Measurements from ENCODE around the gene NPTX1. TPM values are rescaled to one million over a fixed set of nuclear protein-coding genes. Genes with fewer than 3 reads are reported as not detected.

The NPTX1 gene
- total and polyA plus RNA-seq, 2 donors (not counting 1 experiment from before 2014, with no cell fraction given), result 0.07 to 0.57 TPM

DNA sequence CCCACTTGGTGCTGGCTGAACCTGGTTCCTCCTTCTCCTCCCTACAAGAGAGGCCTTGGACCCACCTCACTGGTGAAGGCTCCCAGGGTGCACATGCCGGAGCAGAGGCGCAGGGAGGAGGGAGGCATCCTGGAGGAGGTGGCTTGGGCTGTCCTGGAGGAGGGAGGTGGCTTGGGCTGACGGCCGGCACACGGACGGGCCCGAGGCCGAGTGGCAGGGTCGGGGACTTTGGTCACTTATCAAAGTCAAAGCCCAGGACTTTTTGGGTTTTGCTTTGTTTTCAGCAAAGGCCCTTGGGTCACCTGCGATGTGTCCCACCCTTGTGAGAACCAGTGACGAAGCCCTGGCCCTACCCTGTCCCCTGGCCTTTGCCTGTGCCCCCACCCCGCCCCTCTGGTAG lies 32.9 kb downstream of the NPTX1 start:
- 59% methylated on average over 11 of the region's 12 CpGs for WGBS (ENCODE audit: insufficient coverage)
- DNase-seq (no peak), ATAC-seq (ENCODE audit: low read depth) (no peak)
- no peaks in the 10 kb centered on the region for H3K4me1 ChIP-seq (ENCODE audit: control insufficient read depth in 2 of 2, insufficient read depth in 2 of 2, low read length in 2 of 2)
- H4K20me1 ChIP-seq (ENCODE audit: control insufficient read depth, insufficient read depth, low read length, poor library complexity, severe bottlenecking), result no peaks in the 10 kb centered on the region
- CTCF ChIA-PET, result no interaction called here
- no peaks in the 10 kb centered on the region for H3K4me1 Mint-ChIP-seq
- H3K27me3 ChIP-seq (replicated peaks in 1 of 4; ENCODE audit: control extremely low read depth in 1 of 4, control insufficient read depth in 3 of 4, insufficient read depth in 4 of 4, low read length in 3 of 4), result peaks cover 0 to 2% (median 0%) of the 10 kb centered on the region in 4 experiments
- H3K27ac Mint-ChIP-seq, result no peak overlapping the region
- no peaks in the 10 kb centered on the region for H3K36me3 ChIP-seq (replicated peaks in 1 of 2; ENCODE audit: control extremely low read depth in 1 of 2, control insufficient read depth in 1 of 2, extremely low read depth in 1 of 2, insufficient read depth in 2 of 2, low read length in 1 of 2)
- no peak overlapping the region for H3K9ac ChIP-seq (ENCODE audit: low read length)
- POLR2A ChIA-PET, result no interaction called here
- intact Hi-C loops (cut with micrococcal nuclease), result no loop called here
- no peak overlapping the region for H3K27ac ChIP-seq (ENCODE audit: low read length in 2 of 2)
- no peak overlapping the region for H3K4me2 ChIP-seq (replicated peaks; ENCODE audit: low read depth, low read length, poor library complexity, severe bottlenecking)
- peaks cover 13% of the 10 kb centered on the region for H3K27me3 Mint-ChIP-seq
- H3K4me3 ChIP-seq (ENCODE audit: control extremely low read depth in 1 of 5, extremely low read depth in 1 of 5, insufficient read depth in 1 of 5, low read depth in 2 of 5, low read length in 4 of 5), result no peak overlapping the region
- H3K9me3 Mint-ChIP-seq (ENCODE audit: insufficient read depth), result no peaks in the 10 kb centered on the region
- H3K9me3 ChIP-seq (ENCODE audit: control extremely low read depth in 1 of 3, control insufficient read depth in 2 of 3, insufficient read depth in 1 of 3, low read length in 2 of 3), result peaks cover 0 to 14% (median 0%) of the 10 kb centered on the region in 3 donors
- no peak overlapping the region for H3K4me3 Mint-ChIP-seq
- no peak overlapping the region for H2AFZ ChIP-seq (ENCODE audit: insufficient read depth, low read depth, low read length, poor library complexity, severe bottlenecking)
- peaks cover 7% of the 10 kb centered on the region for H3K79me2 ChIP-seq (ENCODE audit: control insufficient read depth, insufficient read depth, low read length)
- TF ChIP-seq, protein P1, sequence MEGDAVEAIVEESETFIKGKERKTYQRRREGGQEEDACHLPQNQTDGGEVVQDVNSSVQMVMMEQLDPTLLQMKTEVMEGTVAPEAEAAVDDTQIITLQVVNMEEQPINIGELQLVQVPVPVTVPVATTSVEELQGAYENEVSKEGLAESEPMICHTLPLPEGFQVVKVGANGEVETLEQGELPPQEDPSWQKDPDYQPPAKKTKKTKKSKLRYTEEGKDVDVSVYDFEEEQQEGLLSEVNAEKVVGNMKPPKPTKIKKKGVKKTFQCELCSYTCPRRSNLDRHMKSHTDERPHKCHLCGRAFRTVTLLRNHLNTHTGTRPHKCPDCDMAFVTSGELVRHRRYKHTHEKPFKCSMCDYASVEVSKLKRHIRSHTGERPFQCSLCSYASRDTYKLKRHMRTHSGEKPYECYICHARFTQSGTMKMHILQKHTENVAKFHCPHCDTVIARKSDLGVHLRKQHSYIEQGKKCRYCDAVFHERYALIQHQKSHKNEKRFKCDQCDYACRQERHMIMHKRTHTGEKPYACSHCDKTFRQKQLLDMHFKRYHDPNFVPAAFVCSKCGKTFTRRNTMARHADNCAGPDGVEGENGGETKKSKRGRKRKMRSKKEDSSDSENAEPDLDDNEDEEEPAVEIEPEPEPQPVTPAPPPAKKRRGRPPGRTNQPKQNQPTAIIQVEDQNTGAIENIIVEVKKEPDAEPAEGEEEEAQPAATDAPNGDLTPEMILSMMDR (IDR thresholded peaks at IDR 0.05), result no peak
- TF ChIP-seq EZH2 (IDR thresholded peaks at IDR 0.05; ENCODE audit: borderline replicate concordance, insufficient read depth, low read depth, low read length, poor library complexity, severe bottlenecking), result no peak

DNA sequence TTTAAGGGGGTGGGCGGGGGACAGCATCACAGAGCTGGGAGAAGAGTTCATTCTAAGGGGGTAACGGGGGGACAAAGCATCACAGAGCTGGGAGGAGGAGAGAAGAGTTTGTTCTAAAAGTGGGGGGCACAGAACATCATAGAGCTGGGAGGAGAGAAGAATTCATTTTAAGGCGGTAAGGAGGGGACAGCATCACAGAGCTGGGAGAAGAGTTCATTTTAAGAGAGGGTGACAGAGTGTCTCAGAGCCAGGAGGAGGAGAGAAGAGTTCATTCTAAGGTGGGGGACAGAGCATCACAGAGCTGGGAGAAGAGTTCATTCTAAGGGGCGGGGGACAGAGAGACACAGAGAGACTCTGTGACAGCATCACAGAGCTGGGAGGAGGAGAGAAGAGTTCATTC lies 33.6 kb downstream of the NPTX1 start:
- intact Hi-C loops (cut with micrococcal nuclease), result no loop called here
- Mint-ChIP-seq H3K9me3 (ENCODE audit: insufficient read depth) (no peaks in the 10 kb centered on the region), H3K4me1 (no peaks in the 10 kb centered on the region), H3K4me3 (no peak overlapping the region), H3K27me3 (peaks cover 12% of the 10 kb centered on the region), H3K27ac (no peak overlapping the region)
- Histone ChIP-seq H3K4me3 (ENCODE audit: control extremely low read depth in 1 of 5, extremely low read depth in 1 of 5, insufficient read depth in 1 of 5, low read depth in 2 of 5, low read length in 4 of 5) (no peak overlapping the region), H3K36me3 (replicated peaks in 1 of 2; ENCODE audit: control extremely low read depth in 1 of 2, control insufficient read depth in 1 of 2, extremely low read depth in 1 of 2, insufficient read depth in 2 of 2, low read length in 1 of 2) (no peaks in the 10 kb centered on the region), H2AFZ (ENCODE audit: insufficient read depth, low read depth, low read length, poor library complexity, severe bottlenecking) (no peak overlapping the region), H3K9ac (ENCODE audit: low read length) (no peak overlapping the region), H3K4me2 (replicated peaks; ENCODE audit: low read depth, low read length, poor library complexity, severe bottlenecking) (no peak overlapping the region), H3K4me1 (ENCODE audit: control insufficient read depth in 2 of 2, insufficient read depth in 2 of 2, low read length in 2 of 2) (no peaks in the 10 kb centered on the region), H3K79me2 (ENCODE audit: control insufficient read depth, insufficient read depth, low read length) (peaks cover 7% of the 10 kb centered on the region), H3K27me3 (replicated peaks in 1 of 4; ENCODE audit: control extremely low read depth in 1 of 4, control insufficient read depth in 3 of 4, insufficient read depth in 4 of 4, low read length in 3 of 4) (peaks cover 0 to 2% (median 0%) of the 10 kb centered on the region in 4 experiments), H3K9me3 (ENCODE audit: control extremely low read depth in 1 of 3, control insufficient read depth in 2 of 3, insufficient read depth in 1 of 3, low read length in 2 of 3) (peaks cover 0 to 14% (median 0%) of the 10 kb centered on the region in 3 donors), H3K27ac (ENCODE audit: low read length in 2 of 2) (no peak overlapping the region), H4K20me1 (ENCODE audit: control insufficient read depth, insufficient read depth, low read length, poor library complexity, severe bottlenecking) (no peaks in the 10 kb centered on the region)
- 88% methylated on average over 4 of the region's 4 CpGs for WGBS (ENCODE audit: insufficient coverage)
- ChIA-PET CTCF (no interaction called here), POLR2A (no interaction called here)
- TF ChIP-seq EZH2 (IDR thresholded peaks at IDR 0.05; ENCODE audit: borderline replicate concordance, insufficient read depth, low read depth, low read length, poor library complexity, severe bottlenecking), result no peak
- TF ChIP-seq, protein P1 (IDR thresholded peaks at IDR 0.05), result no peak
- ATAC-seq (ENCODE audit: low read depth), result no peak
- DNase-seq, result no peak
